ENCODE measurements around the gene WDR37. TPM values are rescaled to one million over a fixed set of nuclear protein-coding genes. Genes with fewer than 3 reads are reported as not detected.
"Not testable (repeated sequence)": the region's sequence is repeated elsewhere in the genome, so short reads cannot be mapped to it uniquely, and the experiment has no call there.

Gene WDR37
- total RNA-seq, 1 experiment from 2014 or later = 6.3 TPM

DNA sequence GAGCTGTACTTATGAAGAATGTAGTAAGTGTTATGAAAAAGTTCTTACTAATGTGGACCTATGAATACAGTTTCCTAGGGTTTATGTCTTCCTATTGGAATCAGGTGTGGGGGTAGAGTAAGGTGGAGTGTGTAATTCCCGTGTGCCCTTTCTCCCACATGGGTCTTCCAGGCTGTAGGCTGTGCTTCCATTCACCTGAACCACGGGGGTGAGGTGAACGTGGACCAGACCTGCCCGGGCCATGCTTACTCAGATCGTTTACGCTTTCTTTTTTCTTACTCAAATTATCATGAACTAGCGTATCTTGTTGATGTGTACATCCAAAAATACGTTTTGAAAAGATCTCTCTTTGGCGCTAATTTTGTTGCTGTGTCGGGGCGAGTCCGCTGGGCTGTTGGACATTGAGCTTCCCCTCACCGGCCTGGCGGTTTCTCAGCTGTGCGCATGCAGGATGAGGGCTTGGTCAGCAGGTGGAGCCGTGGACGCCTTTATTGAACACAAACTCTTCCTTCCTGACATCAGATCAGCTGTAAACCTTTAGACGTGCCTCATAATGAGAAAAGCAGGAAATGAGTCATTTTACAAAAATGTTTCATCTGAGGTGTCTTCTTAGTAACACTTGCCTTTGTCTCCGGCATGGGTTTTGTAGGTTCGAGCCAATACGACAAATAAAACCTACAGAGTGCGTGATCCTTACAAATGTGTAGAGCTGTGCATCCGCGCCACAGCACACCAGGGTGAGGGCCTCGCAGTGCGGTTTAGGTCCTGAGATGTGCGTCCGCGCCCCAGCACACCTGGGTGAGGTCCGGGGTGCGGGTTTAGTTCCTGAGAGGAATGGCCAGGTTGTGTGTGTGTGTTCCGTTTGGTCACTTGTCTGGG, 53.8 kb downstream of the WDR37 start:
- Histone ChIP-seq H3K36me3 (peaks cover 17% of the 10 kb centered on the region), H3K9me3 (no peaks in the 10 kb centered on the region), H3K4me3 (no peak overlapping the region), H3K27me3 (no peaks in the 10 kb centered on the region)
- peak; percentile 45 for DNase-seq

DNA sequence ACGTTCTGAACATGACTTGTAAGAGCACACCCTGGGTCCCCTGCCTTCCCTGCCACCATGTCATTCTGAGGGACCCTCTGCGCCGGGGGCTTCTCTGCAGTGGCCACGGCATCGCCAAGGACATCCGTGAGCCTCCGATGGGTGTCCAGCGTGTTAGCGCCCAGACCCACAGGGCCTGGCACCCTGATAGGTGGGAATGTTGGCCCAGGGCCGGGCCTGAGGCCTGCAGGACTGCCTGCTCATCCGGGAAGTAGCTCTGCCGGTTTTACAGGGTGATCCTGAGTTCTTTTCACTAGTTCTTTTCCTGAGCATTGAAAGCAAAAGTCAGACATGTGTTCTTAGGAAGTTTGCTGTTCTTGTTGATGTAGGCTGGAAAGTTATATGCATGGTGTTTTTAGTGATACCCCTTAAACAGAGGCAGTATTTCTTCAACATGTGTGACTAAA, 54.5 kb downstream of the WDR37 start:
- Histone ChIP-seq H3K36me3 (peaks cover 14% of the 10 kb centered on the region), H3K27me3 (no peaks in the 10 kb centered on the region), H3K4me3 (no peak overlapping the region), H3K9me3 (no peaks in the 10 kb centered on the region)
- no peak for DNase-seq

DNA sequence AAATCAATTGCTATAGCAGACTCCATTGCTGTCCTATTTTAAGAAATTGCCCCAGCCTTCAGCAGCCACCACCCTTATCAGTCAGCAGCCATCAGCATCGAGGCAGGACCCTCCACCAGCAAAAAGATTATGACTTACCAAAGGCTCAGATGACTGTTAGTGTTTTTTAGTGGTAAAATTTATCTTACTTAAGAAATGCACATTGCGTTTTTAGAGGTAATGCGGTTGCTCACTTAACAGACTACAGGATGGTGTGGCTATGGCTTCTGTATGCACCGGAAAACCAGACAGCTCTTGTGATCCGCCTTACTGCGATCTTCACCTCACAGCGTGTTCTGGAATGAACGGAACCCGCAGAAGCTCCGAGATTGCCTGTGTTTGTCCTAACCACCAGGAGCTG, 58.1 kb downstream of the WDR37 start:
- no peaks in the 10 kb centered on the region for H3K9me3 ChIP-seq
- H3K27me3 ChIP-seq = no peaks in the 10 kb centered on the region
- DNase-seq = no peak
- no peak overlapping the region for H3K4me3 ChIP-seq
- H3K36me3 ChIP-seq = peaks cover 13% of the 10 kb centered on the region

DNA sequence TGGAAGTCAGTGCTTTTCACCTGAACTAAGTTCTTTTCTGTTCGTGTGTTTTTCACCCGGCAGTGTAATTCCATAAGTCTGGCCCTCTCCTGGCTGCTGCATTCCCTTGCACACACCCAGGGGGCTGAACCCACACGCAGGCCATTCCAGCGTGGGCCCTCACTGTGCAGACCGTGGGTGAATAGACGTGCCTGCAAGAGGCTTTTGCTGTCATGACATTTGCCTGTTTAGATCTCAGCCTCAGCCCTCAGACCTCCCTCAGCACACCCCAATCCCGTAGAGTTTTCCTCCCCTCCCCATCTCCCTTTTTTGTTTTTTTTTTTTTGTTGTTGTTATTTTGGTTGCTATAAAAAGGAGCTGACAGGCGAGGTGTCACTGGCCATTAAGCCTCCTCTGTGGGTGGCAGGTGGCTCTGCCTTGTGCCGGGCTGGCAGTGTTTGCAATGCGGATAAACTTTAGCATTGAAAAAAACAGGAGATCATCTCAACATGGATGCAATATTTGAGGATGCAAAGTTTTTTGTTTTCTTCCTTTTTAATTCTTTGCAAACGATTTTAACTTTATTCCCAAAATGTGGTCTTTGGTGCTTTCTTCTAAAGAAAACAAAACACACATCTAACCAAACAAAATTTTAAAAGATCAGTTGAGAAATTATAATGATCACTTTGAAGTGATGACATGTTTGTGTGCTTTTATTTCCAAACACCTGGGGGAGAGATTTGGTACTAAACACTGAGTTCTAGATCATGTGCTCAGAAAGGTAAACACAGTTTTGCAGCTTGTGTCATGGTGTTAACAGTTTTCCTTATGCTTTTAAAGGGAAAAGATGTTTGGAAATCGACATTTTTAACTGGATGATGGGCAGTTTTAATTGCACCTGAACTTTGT, 58.8 kb downstream of the WDR37 start:
- no peak for DNase-seq
- Histone ChIP-seq H3K9me3 (no peaks in the 10 kb centered on the region), H3K27me3 (no peaks in the 10 kb centered on the region), H3K36me3 (peaks cover 13% of the 10 kb centered on the region), H3K4me3 (no peak overlapping the region)

DNA sequence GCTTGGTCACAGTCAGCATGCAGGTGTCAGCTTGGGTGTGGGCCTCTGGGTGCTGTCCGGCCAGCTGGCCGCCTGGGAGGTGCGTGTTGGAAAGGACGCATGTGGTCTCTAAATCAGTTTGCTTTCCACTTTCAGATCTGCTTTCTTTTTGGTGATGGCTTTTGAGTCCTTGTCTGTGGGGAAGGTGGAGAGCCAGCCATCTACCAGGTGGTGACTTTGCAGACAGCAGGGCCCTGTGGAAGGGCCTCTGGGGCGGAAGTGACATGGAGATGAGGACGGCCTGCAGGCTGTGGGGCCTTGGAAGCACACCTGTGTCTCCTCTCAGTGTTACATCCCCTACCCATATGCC, 59.4 kb downstream of the WDR37 start:
- DNase-seq = no peak
- peaks cover 13% of the 10 kb centered on the region for H3K36me3 ChIP-seq
- H3K27me3 ChIP-seq = no peaks in the 10 kb centered on the region
- H3K4me3 ChIP-seq = no peak overlapping the region
- H3K9me3 ChIP-seq = no peaks in the 10 kb centered on the region

DNA sequence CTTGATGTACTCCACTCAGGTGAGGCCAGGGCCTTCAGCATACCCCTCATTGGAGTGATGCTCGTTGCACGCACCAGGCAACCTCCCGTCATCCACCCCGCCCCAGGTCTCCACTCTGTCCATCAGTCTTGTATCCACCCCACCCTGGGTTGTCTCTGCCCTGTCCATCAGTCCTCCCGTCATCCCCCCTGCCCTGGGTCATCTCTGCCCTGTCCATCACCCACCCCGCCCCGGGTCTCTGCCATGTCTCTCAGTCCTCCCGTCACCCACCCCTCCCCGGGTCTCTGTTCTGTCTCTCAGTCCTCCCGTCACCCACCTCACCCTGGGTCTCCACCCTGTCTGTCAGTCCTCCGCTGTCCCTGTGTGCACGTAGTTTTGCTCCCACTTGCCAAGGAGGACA, 59.9 kb downstream of the WDR37 start:
- no peak for DNase-seq
- Histone ChIP-seq H3K9me3 (no peaks in the 10 kb centered on the region), H3K4me3 (no peak overlapping the region), H3K27me3 (no peaks in the 10 kb centered on the region), H3K36me3 (peaks cover 11% of the 10 kb centered on the region)

DNA sequence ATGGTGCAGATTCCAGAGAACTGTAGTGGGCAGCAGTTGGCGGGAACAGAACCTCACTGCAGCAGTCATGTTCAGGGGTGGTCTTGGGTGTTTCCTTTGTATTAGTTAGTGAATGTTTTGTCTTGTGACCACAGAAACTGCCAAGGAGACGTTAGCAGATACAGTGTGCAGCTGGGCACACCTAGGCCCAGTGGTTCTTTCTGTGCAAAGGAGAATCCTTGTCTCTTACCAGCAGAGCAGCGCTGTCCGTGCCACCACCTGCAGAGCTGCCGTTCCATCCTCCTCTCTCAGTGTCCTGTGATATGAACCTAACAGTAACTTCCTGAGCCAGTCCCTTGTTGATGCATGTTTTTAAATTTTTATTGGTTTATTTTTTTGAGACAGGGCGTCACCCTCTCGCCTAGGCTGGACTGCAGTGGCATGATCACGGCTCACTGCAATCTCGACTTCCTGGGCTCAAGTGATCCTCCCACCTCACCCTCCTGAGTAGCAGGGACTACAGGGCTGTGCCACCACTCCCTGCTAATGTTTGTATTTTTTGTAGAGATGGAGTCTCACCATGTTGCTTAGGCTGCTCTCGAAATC, 60.6 kb downstream of the WDR37 start:
- peaks cover 11% of the 10 kb centered on the region for H3K36me3 ChIP-seq

DNA sequence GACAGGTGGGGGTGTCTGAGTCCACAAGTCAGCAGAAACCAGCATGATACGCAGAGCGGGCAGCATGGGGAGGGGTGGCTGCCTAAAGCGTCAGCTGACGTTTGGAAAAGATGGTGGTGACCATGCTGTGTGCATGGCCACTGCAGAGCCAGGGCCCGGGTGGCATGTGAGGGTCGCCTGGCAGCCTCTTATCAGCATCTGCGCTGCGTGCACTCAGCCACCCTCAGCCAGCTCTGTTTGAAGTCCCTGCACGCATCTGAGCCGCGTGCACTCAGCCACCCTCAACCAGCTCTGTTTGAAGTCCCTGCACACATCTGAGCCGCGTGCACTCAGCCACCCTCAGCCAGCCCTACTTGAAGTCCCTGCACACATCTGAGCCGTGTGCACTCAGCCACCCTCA, 61.5 kb downstream of the WDR37 start:
- H3K36me3 ChIP-seq = peaks cover 11% of the 10 kb centered on the region
- H3K27me3 ChIP-seq = no peaks in the 10 kb centered on the region
- DNase-seq = no peak
- H3K9me3 ChIP-seq = no peaks in the 10 kb centered on the region
- H3K4me3 ChIP-seq = no peak overlapping the region

More for the DNA sequence above, 60.6 kb downstream of the WDR37 start:
- H3K27me3 ChIP-seq = no peaks in the 10 kb centered on the region
- no peak for DNase-seq
- H3K9me3 ChIP-seq = no peaks in the 10 kb centered on the region
- no peak overlapping the region for H3K4me3 ChIP-seq

DNA sequence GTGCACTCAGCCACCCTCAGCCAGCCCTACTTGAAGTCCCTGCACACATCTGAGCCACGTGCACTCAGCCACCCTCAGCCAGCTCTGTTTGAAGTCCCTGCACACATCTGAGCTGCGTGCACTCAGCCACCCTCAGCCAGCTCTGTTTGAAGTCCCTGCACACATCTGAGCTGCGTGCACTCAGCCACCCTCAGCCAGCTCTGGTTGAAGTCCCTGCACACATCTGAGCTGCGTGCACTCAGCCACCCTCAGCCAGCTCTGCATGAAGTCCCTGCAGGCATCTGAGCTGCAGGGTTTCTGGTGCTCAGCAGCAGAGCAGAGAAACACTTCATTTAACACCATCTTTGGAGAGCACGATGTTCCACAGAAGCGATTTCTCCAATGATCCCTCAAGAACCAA, 62.1 kb downstream of the WDR37 start:
- not testable (repeated sequence) for H3K9me3 ChIP-seq, DNase-seq, H3K4me3 ChIP-seq, H3K27me3 ChIP-seq
- peaks cover 11% of the 10 kb centered on the region for H3K36me3 ChIP-seq

DNA sequence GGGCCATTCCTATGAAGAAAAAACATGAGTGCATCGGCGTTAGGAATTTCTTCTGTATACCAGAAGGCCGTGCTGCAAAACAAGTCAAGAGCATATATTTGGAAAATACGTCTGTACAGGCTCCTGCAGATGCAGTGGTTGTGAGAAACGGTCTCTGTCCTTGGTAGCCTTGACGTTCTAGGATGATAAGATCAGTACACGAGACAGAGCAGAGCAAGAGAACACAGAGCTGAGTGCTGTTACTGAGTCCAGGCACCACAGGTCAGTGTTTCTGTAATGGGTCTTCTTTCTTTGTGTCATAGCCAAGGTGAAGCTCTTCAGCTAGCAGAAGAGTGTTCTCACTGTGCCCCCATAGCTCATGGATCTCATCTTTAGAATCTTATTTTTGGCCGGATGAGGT, 62.8 kb downstream of the WDR37 start:
- no peaks in the 10 kb centered on the region for H3K27me3 ChIP-seq
- no peak overlapping the region for H3K4me3 ChIP-seq
- peaks cover 9% of the 10 kb centered on the region for H3K36me3 ChIP-seq
- H3K9me3 ChIP-seq = no peaks in the 10 kb centered on the region
- DNase-seq = no peak

DNA sequence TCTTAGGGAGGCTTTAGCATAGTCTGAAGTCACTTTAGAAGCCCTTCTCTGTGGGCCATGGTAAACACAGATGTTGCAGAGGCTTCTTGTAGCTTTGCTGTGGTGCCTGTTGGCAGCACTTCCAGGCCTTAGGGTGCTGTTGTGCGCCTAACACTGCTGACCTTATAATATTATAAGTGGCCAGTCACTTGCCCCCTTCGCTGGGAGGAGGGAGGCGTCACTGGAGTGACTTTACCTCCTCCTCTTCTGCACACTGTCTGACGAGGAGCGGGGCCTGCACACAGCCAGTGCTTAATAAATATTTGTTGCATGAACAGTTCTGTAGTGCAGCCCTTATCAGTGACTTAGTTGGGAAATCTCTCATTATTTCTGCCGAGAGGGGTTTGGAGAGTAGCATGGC, 63.3 kb downstream of the WDR37 start:
- H3K36me3 ChIP-seq = peaks cover 7% of the 10 kb centered on the region
- no peak for DNase-seq
- no peaks in the 10 kb centered on the region for H3K9me3 ChIP-seq
- H3K4me3 ChIP-seq = no peak overlapping the region
- no peaks in the 10 kb centered on the region for H3K27me3 ChIP-seq

DNA sequence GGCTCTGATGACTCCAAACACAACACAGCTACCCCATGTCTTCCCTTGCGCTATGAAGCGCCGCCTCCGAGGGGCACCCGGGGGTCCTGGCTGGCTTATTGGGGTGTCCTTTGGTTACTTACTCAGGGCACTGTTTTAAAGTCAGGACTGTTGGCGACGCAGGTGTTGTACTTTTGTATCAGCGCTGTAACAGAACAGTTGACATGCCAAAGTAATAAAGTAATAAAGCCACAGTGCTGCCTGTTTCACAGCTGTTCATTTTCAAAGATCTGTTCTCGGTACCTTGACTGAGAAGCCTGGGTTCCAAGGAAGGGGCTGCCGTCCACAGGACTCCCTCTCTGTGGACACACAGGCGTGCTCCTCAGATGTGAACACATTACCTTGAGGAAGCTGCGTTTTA, 64.1 kb downstream of the WDR37 start:
- Histone ChIP-seq H3K36me3 (peaks cover 7% of the 10 kb centered on the region), H3K27me3 (no peaks in the 10 kb centered on the region), H3K9me3 (no peaks in the 10 kb centered on the region), H3K4me3 (no peak overlapping the region)
- no peak for DNase-seq

DNA sequence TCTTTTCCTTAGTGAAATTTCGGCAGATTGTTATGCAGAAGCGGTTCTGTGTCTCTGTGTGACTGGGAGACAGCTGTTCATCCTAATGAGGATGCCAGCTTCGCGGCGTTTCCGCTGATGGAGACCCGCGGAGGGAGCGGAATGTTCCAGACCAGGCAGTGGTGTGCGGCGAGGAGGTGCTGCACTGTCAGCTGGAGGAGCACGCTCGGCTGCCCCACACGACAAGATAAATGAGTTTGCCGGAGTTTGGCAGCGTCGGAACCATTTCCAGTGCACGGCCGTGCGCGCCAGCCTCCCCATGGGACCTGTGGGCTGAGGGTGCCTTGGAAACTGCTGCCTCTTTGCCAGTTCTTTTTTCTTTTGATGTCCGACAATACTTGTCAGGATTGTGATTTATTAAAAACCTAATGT, 64.6 kb downstream of the WDR37 start:
- H3K36me3 ChIP-seq = peaks cover 7% of the 10 kb centered on the region
- DNase-seq = no peak
- no peaks in the 10 kb centered on the region for H3K9me3 ChIP-seq
- H3K27me3 ChIP-seq = no peaks in the 10 kb centered on the region
- no peak overlapping the region for H3K4me3 ChIP-seq

DNA sequence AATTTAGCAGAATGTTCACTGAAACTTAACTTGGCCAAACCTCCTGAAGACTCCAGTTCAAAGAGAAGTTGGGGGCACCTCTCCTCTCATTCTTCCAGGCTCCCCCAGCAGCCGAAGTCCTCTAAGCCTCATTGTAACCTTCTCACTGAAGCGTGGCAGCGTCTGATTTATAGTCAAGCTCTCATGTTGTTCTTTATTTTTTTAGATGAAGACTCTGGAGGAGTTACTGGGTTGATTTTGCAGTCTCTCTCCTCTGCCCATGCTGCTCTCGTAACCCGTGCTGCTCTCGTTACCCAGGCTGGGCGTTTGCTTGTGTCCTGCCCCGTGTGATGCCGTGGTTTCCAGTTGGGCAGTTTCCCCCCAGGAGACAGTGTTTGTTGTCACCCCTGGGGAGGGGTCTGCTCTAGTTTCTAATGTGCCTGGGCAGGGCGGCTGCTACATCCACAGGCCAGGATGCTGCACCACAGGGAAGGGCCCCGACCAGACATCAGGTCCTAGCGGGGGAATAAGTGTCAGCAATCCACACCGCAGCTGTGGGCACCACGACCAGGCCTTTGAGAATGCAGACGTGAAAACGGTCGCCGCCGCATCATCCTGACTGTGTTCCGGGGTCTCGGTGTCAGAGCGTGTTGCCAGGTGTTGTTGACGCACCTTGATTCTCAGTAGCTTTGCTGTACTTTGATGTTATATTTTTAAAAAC, 65.2 kb downstream of the WDR37 start:
- DNase-seq = no peak
- Histone ChIP-seq H3K4me3 (no peak overlapping the region), H3K36me3 (peaks cover 7% of the 10 kb centered on the region), H3K9me3 (no peaks in the 10 kb centered on the region), H3K27me3 (no peaks in the 10 kb centered on the region)

DNA sequence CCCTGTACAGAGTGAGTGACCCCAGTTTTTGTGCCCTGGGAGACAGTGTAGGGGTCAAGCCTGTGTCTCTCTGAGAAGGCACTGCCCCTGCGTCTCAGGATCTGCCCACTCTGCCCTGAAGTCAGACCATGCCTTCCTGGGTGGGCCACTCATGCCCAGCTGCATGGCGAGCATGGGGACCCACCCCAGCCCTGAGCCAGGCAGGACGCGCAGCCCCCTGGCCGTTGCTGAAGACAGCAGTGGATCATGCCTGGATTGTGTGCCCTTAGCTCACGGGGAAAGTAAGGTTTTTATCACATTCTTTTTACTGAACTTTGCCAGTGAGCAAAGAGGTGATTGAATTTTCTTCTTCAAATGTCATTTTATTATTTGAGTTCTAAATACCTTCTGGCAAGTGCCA, 66.2 kb downstream of the WDR37 start:
- H3K9me3 ChIP-seq = no peaks in the 10 kb centered on the region
- H3K27me3 ChIP-seq = no peaks in the 10 kb centered on the region
- no peak overlapping the region for H3K4me3 ChIP-seq
- no peak for DNase-seq
- H3K36me3 ChIP-seq = peaks cover 7% of the 10 kb centered on the region

DNA sequence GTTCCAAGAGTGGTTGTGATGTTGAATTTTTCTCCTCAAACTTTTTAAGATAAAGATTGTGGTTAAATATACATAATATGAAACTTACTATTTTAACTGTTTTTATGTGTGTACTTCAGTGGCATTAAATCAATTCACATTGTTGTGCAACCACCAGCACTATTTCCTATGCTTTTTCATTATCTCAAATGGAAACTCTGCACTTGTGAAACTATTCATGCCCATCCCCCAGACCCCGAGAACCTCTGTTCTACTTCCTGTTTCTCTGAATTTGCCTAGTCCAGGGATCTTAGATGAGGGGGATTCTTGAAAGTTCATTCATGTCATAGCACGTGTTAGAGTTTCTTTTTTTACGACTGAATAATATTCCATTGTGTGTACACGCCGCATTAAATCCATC, 67.0 kb downstream of the WDR37 start:
- DNase-seq = no peak
- Histone ChIP-seq H3K4me3 (no peak overlapping the region), H3K36me3 (peaks cover 7% of the 10 kb centered on the region; the same call in 1 of the 2 replicates), H3K27me3 (no peaks in the 10 kb centered on the region), H3K9me3 (no peaks in the 10 kb centered on the region)

DNA sequence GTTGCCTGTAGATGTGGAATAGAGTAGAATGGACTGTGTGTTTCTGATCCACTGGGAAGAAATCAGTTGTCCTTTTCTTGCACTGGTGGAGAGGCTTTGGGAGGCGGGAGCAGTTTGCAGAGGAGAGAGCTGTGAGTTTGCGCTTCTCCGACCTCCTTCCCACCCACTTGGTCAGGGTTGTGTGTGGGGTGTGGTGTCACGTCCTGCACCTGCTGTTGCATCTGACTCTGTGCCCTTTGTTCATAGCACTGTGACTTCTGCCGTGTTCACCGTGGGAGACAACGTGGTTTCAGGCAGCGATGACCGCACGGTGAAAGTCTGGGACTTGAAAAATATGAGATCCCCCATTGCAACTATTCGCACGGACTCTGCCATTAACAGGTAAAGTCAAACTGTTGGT, 67.8 kb downstream of the WDR37 start:
- DNase-seq = no peak
- Histone ChIP-seq H3K4me3 (no peak overlapping the region), H3K36me3 (peaks cover 2% of the 10 kb centered on the region), H3K27me3 (no peaks in the 10 kb centered on the region), H3K9me3 (no peaks in the 10 kb centered on the region)

All from MG63 (cell line).